Neural crest cell (in vitro differentiated cells): Measurements from ENCODE around the gene ASB2. TPM values are rescaled to one million over a fixed set of nuclear protein-coding genes. Genes with fewer than 3 reads are reported as not detected.

Experiments used
- DNase-seq: peaks from one replicate; pipeline ENCODE4 v3.0.0; 2021; ENCODE audit warnings: low read depth, mixed read lengths, low spot score
- H3K27ac Mint-ChIP-seq: one replicate; pipeline ENCODE4 v1.8.0; 2021; ENCODE audit warnings: mild to moderate bottlenecking, mixed read lengths; ENCODE audit not compliant: unreplicated experiment
- H3K27me3 Mint-ChIP-seq: 2 replicates; pipeline ENCODE4 v1.8.0; 2021; ENCODE audit warnings: low read depth, mild to moderate bottlenecking, mixed read lengths
- H3K36me3 Mint-ChIP-seq: 2 replicates; pipeline ENCODE4 v1.8.0; 2021; ENCODE audit warnings: low read depth, mild to moderate bottlenecking, mixed read lengths
- H3K4me1 Mint-ChIP-seq: 2 replicates; pipeline ENCODE4 v1.8.0; 2021; ENCODE audit warnings: mixed read lengths
- H3K4me3 Mint-ChIP-seq: one replicate; pipeline ENCODE4 v1.8.0; 2021; ENCODE audit warnings: mild to moderate bottlenecking, mixed read lengths
- H3K9me3 Mint-ChIP-seq: 2 replicates; pipeline ENCODE4 v1.8.0; 2021; ENCODE audit warnings: mixed read lengths
- CTCF ChIP-seq: fragments of 200-600 bp; sonication (generic); conservative IDR thresholded peaks from 2 replicates; pipeline ENCODE4 v1.5.0; 2021; ENCODE audit warnings: antibody characterized with exemption, mild to moderate bottlenecking
- total RNA-seq: library from RNA; stranded (reverse); gene quantifications from 2 replicates; pipeline ENCODE4 v1.2.1, GENCODE V29; 2021

Gene ASB2
- total RNA-seq, 1 donor from 2014 or later, result 3.5 TPM

GRCh38 chr14:93903342-93904184 is 72.8 kb downstream of the ASB2 start:
- Mint-ChIP-seq H3K27me3 (peaks cover 2% of the 10 kb centered on the region), H3K27ac (no peak overlapping the region), H3K4me1 (peaks cover 39% of the 10 kb centered on the region), H3K36me3 (no peaks in the 10 kb centered on the region), H3K9me3 (peaks cover 2% of the 10 kb centered on the region), H3K4me3 (no peak overlapping the region)
- peak; percentile 27 for DNase-seq
- TF ChIP-seq CTCF, result peak; percentile 49

- H3K27ac Mint-ChIP-seq, result no peak overlapping the region
- H3K9me3 Mint-ChIP-seq, result no peaks in the 10 kb centered on the region
- peaks cover 2% of the 10 kb centered on the region for H3K27me3 Mint-ChIP-seq
- peaks cover 40% of the 10 kb centered on the region for H3K4me1 Mint-ChIP-seq
- H3K4me3 Mint-ChIP-seq, result no peak overlapping the region
- no peak for TF ChIP-seq CTCF
- DNase-seq, result no peak
- no peaks in the 10 kb centered on the region for H3K36me3 Mint-ChIP-seq
Observed at GRCh38 chr14:93902619-93903307, 73.6 kb downstream of the ASB2 start.

- TF ChIP-seq CTCF, result no peak
- DNase-seq, result no peak
- Mint-ChIP-seq H3K4me3 (no peak overlapping the region), H3K36me3 (no peaks in the 10 kb centered on the region), H3K27me3 (peaks cover 2% of the 10 kb centered on the region), H3K27ac (no peak overlapping the region), H3K9me3 (no peaks in the 10 kb centered on the region), H3K4me1 (peaks cover 46% of the 10 kb centered on the region)
Observed at GRCh38 chr14:93901813-93902212, 74.6 kb downstream of the ASB2 start.

GRCh38 chr14:93898731-93899130 is 77.6 kb downstream of the ASB2 start:
- Mint-ChIP-seq H3K27ac (no peak overlapping the region), H3K9me3 (no peaks in the 10 kb centered on the region), H3K4me3 (no peak overlapping the region), H3K36me3 (no peaks in the 10 kb centered on the region), H3K4me1 (peaks cover 38% of the 10 kb centered on the region), H3K27me3 (peaks cover 2% of the 10 kb centered on the region)
- no peak for TF ChIP-seq CTCF
- DNase-seq, result no peak

GRCh38 chr14:93898081-93898611 is 78.2 kb downstream of the ASB2 start:
- no peaks in the 10 kb centered on the region for H3K27me3 Mint-ChIP-seq
- H3K27ac Mint-ChIP-seq, result no peak overlapping the region
- no peak for TF ChIP-seq CTCF
- no peak overlapping the region for H3K4me3 Mint-ChIP-seq
- no peaks in the 10 kb centered on the region for H3K9me3 Mint-ChIP-seq
- no peak for DNase-seq
- peaks cover 39% of the 10 kb centered on the region for H3K4me1 Mint-ChIP-seq
- no peaks in the 10 kb centered on the region for H3K36me3 Mint-ChIP-seq
